ENCODE results near the gene SLC25A41. TPM values are rescaled to one million over a fixed set of nuclear protein-coding genes. Genes with fewer than 3 reads are reported as not detected.
"Not testable (repeated sequence)": the region's sequence is repeated elsewhere in the genome, so short reads cannot be mapped to it uniquely, and the experiment has no call there.

Gene SLC25A41
- total and polyA plus RNA-seq, 2 experiments from 2014 or later: 1.0 to 1.7 TPM

DNA sequence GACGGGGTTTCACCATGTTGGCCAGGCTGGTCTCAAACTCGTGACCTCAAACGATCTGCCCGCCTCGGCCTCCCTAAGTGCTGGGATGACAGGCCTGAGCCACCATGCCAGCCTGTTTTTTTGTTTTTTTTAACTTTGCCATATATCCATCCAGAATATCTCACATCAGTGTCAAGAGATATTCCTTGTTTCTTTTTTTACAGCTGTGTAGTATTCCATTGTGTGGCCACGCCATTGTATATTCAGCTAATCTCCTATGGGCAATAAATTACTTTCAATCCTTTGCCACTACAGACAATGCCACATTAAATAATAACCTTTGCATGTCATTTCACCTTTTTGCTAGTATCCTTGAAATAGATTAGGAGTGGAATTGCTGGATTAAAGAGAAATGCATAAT, 24.2 kb downstream of the SLC25A41 start:
- Histone ChIP-seq H3K27ac (no peak overlapping the region), H3K36me3 (peaks cover 5% of the 10 kb centered on the region), H3K4me3 (no peak overlapping the region), H3K4me1 (ENCODE audit: low read depth) (no peaks in the 10 kb centered on the region), H3K9me3 (ENCODE audit: low read depth) (no peaks in the 10 kb centered on the region), H3K27me3 (no peaks in the 10 kb centered on the region)
- TF ChIP-seq, protein P1, sequence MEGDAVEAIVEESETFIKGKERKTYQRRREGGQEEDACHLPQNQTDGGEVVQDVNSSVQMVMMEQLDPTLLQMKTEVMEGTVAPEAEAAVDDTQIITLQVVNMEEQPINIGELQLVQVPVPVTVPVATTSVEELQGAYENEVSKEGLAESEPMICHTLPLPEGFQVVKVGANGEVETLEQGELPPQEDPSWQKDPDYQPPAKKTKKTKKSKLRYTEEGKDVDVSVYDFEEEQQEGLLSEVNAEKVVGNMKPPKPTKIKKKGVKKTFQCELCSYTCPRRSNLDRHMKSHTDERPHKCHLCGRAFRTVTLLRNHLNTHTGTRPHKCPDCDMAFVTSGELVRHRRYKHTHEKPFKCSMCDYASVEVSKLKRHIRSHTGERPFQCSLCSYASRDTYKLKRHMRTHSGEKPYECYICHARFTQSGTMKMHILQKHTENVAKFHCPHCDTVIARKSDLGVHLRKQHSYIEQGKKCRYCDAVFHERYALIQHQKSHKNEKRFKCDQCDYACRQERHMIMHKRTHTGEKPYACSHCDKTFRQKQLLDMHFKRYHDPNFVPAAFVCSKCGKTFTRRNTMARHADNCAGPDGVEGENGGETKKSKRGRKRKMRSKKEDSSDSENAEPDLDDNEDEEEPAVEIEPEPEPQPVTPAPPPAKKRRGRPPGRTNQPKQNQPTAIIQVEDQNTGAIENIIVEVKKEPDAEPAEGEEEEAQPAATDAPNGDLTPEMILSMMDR (IDR thresholded peaks at IDR 0.05; ENCODE audit: low read depth, low read length): no peak
- no peak for DNase-seq (ENCODE audit: low read depth in 1 of 2, low spot score in 1 of 2)

GRCh38 chr19:6406401-6406800, 27.2 kb downstream of the SLC25A41 start:
- TF ChIP-seq, protein P1 (IDR thresholded peaks at IDR 0.05; ENCODE audit: low read depth, low read length): no peak
- H3K4me3 ChIP-seq: no peak overlapping the region
- no peak overlapping the region for H3K27ac ChIP-seq
- no peaks in the 10 kb centered on the region for H3K4me1 ChIP-seq (ENCODE audit: low read depth)
- H3K27me3 ChIP-seq: no peaks in the 10 kb centered on the region
- no peaks in the 10 kb centered on the region for H3K9me3 ChIP-seq (ENCODE audit: low read depth)
- H3K36me3 ChIP-seq: no peaks in the 10 kb centered on the region
- no peak for DNase-seq (ENCODE audit: low read depth in 1 of 2, low spot score in 1 of 2)

- DNase-seq (ENCODE audit: low read depth in 1 of 2, low spot score in 1 of 2): peak in 1 of 2 donors; percentile 89
- H3K4me3 ChIP-seq: no peak overlapping the region
- H3K27ac ChIP-seq: no peak overlapping the region
- H3K9me3 ChIP-seq (ENCODE audit: low read depth): no peaks in the 10 kb centered on the region
- H3K27me3 ChIP-seq: no peaks in the 10 kb centered on the region
- no peaks in the 10 kb centered on the region for H3K36me3 ChIP-seq
- H3K4me1 ChIP-seq (ENCODE audit: low read depth): no peaks in the 10 kb centered on the region
- TF ChIP-seq, protein P1 (IDR thresholded peaks at IDR 0.05; ENCODE audit: low read depth, low read length): no peak
Observed at GRCh38 chr19:6402837-6403608, 30.5 kb downstream of the SLC25A41 start.

DNA sequence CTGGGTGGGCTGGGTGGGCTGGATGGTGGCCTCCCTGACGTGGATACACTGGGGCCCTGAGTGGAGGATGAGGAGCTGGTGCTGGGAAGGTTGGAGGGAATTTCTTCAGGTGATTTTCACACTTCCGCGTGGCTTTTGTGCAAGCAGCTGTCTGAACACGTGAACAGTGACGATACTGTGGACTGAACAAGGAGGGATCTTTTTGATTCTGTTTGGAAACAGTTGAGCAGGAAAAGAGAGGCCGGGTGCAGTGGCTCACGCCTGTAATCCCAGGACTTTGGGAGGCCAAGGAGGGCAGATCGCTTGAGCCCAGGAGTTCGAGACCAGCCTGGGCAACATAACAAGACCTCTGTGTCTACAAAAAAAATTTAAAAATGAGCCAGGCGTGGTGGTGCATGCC, 31.5 kb downstream of the SLC25A41 start:
- H3K27ac ChIP-seq: no peak overlapping the region
- H3K4me3 ChIP-seq: no peak overlapping the region
- no peaks in the 10 kb centered on the region for H3K27me3 ChIP-seq
- no peak for DNase-seq (ENCODE audit: low read depth in 1 of 2, low spot score in 1 of 2)
- H3K4me1 ChIP-seq (ENCODE audit: low read depth): no peaks in the 10 kb centered on the region
- H3K36me3 ChIP-seq: no peaks in the 10 kb centered on the region
- TF ChIP-seq, protein P1 (IDR thresholded peaks at IDR 0.05; ENCODE audit: low read depth, low read length): no peak
- no peaks in the 10 kb centered on the region for H3K9me3 ChIP-seq (ENCODE audit: low read depth)

DNA sequence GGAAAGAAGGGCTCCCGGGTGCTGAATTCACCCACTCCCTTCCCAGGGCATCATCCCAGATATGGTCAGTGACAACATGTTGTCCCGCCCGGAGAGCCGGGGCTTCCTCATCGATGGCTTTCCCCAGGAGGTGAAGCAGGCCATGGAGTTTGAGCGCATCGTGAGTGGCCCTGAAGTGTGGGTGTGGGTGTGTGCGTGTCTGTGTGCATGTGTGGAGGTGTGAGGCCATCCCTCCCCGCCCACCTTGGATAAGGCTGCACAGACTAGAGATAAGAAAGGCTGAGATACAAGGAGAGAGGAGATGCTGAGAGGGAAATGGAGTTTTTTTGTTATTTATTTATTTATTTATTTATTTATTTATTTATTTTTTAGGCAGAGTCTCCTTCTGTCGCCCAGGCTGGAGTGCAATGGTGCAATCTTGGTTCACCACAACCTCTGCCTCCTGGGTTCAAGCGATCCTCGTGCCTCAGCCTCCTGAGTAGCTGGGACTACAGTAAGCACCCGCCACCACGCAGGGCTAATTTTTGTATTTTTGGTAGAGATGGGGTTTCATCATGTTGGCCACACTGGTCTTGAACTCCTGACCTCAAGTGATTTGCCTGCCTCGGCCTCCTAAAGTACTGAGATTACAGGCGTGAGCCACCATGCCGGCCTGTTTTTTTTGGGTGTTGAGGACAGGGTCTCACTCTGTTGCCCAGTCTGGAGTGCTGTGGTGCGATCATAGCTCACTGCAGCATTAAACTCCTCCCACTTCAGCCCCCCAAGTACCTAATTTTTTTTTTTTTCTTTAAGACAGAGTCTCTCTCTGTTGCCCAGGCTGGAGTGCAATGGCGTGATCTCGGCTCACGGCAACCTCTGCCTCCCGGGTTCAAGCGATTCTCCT, 33.3 kb downstream of the SLC25A41 start:
- H3K36me3 ChIP-seq; H3K4me1 ChIP-seq (ENCODE audit: low read depth); DNase-seq (ENCODE audit: low read depth in 1 of 2, low spot score in 1 of 2); H3K9me3 ChIP-seq (ENCODE audit: low read depth); H3K4me3 ChIP-seq; H3K27ac ChIP-seq; H3K27me3 ChIP-seq: not testable (repeated sequence)

DNA sequence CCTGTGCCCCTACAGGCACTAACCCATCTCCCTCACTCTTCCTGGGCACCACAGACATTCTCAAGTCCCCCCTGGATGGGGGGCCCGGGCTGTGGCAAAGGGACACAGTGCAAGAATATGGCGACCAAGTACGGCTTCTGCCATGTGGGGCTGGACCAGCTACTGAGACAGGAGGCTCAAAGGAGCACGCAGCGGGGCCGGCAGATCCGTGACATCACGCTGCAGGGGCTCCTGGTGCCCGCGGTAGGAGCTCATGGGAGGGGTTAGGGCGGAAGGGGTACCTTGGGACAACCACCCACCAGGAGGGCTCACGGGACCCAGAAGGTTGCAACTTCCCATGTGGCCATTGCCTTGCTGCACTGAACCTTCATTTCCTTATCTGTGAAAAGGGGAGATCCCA, 37.3 kb downstream of the SLC25A41 start:
- H3K36me3 ChIP-seq: no peaks in the 10 kb centered on the region
- TF ChIP-seq, protein P1 (IDR thresholded peaks at IDR 0.05; ENCODE audit: low read depth, low read length): no peak

More for the DNA sequence above, 37.3 kb downstream of the SLC25A41 start:
- Histone ChIP-seq H3K27ac (no peak overlapping the region), H3K4me1 (ENCODE audit: low read depth) (peaks cover 7% of the 10 kb centered on the region), H3K27me3 (no peaks in the 10 kb centered on the region), H3K9me3 (ENCODE audit: low read depth) (no peaks in the 10 kb centered on the region), H3K4me3 (no peak overlapping the region)
- DNase-seq (ENCODE audit: low read depth in 1 of 2, low spot score in 1 of 2): no peak
